GM19025 (cell line): Measurements from ENCODE around the gene CDADC1.

Experiments
- ATAC-seq: cut with Tn5 transposase; IDR thresholded peaks from one replicate; pipeline ENCODE4 v1.9.1; 2021; ENCODE audit warnings: mild to moderate bottlenecking, low read depth, moderate library complexity; ENCODE audit not compliant: unreplicated experiment

Gene CDADC1

GRCh38 chr13:49247643-49248621 lies at the start of gene CDADC1:
TSS of gene CDADC1 (plus strand) at chr13:49247925. CDS start at chr13:49248038, 113 bp downstream.
- ATAC-seq: peak; percentile 96

GRCh38 chr13:49206641-49207040 lies 41.1 kb upstream of the CDADC1 start:
- ATAC-seq: no peak

GRCh38 chr13:49208619-49209018 lies 39.1 kb upstream of the CDADC1 start:
- no peak for ATAC-seq

- no peak for ATAC-seq
Observed at GRCh38 chr13:49210114-49210513, 37.6 kb upstream of the CDADC1 start.

- ATAC-seq: no peak
Observed at GRCh38 chr13:49210669-49211068, 37.1 kb upstream of the CDADC1 start.

GRCh38 chr13:49213539-49213938 lies 34.2 kb upstream of the CDADC1 start:
- ATAC-seq: no peak

GRCh38 chr13:49213997-49214916 lies 33.5 kb upstream of the CDADC1 start:
- ATAC-seq: no peak

- peak; percentile 65 for ATAC-seq
Observed at GRCh38 chr13:49214917-49215376, 32.8 kb upstream of the CDADC1 start.

- ATAC-seq: no peak
Observed at GRCh38 chr13:49216334-49216733, 31.4 kb upstream of the CDADC1 start.

- ATAC-seq: no peak
Observed at GRCh38 chr13:49217962-49218492, 29.7 kb upstream of the CDADC1 start.

- no peak for ATAC-seq
Observed at GRCh38 chr13:49218493-49219051, 29.2 kb upstream of the CDADC1 start.

- no peak for ATAC-seq
Observed at GRCh38 chr13:49219647-49220035, 28.1 kb upstream of the CDADC1 start.

GRCh38 chr13:49220036-49220855 lies 27.5 kb upstream of the CDADC1 start, which contains the start of gene MLNR:
TSS of gene MLNR (plus strand) at chr13:49220338. CDS start at chr13:49220338, 0 bp downstream.
- ATAC-seq: no peak

GRCh38 chr13:49220856-49221589 lies 26.7 kb upstream of the CDADC1 start:
- no peak for ATAC-seq

- ATAC-seq: no peak
Observed at GRCh38 chr13:49221590-49221965, 26.1 kb upstream of the CDADC1 start.

GRCh38 chr13:49225223-49226042 lies 22.3 kb upstream of the CDADC1 start:
- no peak for ATAC-seq

GRCh38 chr13:49226613-49227012 lies 21.1 kb upstream of the CDADC1 start:
- ATAC-seq: no peak

- ATAC-seq: no peak
Observed at GRCh38 chr13:49234741-49235140, 13.0 kb upstream of the CDADC1 start.
